ENCODE results near the gene GAS2L3. TPM values are rescaled to one million over a fixed set of nuclear protein-coding genes. Genes with fewer than 3 reads are reported as not detected.

Gene GAS2L3
- total and polyA plus RNA-seq, 2 of the 13 experiments (the other 11 are each of a cell fraction or from before 2014, with no cell fraction given) = 7.0 to 20.8 TPM

- H3K27ac ChIP-seq (ENCODE audit: extremely low read length, insufficient read depth, low read length) = peak overlapping the region; percentile 68
- FAIRE-seq = no peak
- peak overlapping the region; percentile 72 for H3K9ac ChIP-seq (ENCODE audit: insufficient read depth, low read depth, low read length)
- 3% methylated on average over 15 of the region's 15 CpGs for WGBS (ENCODE audit: low lambda C conversion rate)
- intact Hi-C loops (cut with micrococcal nuclease; ENCODE audit: unreplicated experiment) (loop anchor here (2.0 to 5.0 kb wide), 2 partner anchors 18 to 93 kb away; no protein-coding TSS in a partner anchor), in situ Hi-C loops (cut with HindIII; ENCODE audit: extremely low pct_ligation_motif_present, low pct_unique_long_range_greater_than_20kb) (no loop called here)
- peaks cover 53% of the 10 kb centered on the region for H3K79me2 ChIP-seq (ENCODE audit: insufficient read depth, low read length)
- H3K9me3 ChIP-seq (ENCODE audit: low read length) = no peaks in the 10 kb centered on the region
- BruUV-seq (replicated peaks) = TSS peak; percentile 58
- no peaks in the 10 kb centered on the region for H3K36me3 ChIP-seq (replicated peaks in 1 of 2; ENCODE audit: control insufficient read depth in 1 of 2, insufficient read depth in 2 of 2, low read length in 2 of 2)
- DNase-seq (ENCODE audit: low spot score) = no peak
- H3K27me3 ChIP-seq (ENCODE audit: control insufficient read depth in 1 of 2, insufficient read depth in 2 of 2, low read length in 2 of 2) = peaks cover 0 to 4% of the 10 kb centered on the region in 2 experiments; a peak in 1 of 5 replicates
- POLR2A ChIA-PET = interaction anchor here (1.5 kb wide), 1 partner anchor 99 kb away, joined by 7 read pairs; no protein-coding TSS in a partner anchor
- H3K4me1 ChIP-seq (ENCODE audit: insufficient read depth, low read length) = peaks cover 37% of the 10 kb centered on the region
- H4K20me1 ChIP-seq (ENCODE audit: insufficient read depth, low read length) = no peaks in the 10 kb centered on the region
- 0 out of 2 replicates have a peak, but pooled peaks have one; percentile 4 for TF ChIP-seq ZNF777 (CRISPR knock-in tag; IDR thresholded peaks at IDR 0.05)
- no peak for TF ChIP-seq HDAC1 (CRISPR knock-in tag; IDR thresholded peaks at IDR 0.05)
- TF ChIP-seq ZNF639 (CRISPR knock-in tag; conservative IDR thresholded peaks at IDR 0.05) = no peak
- TF ChIP-seq ZFP36 (IDR thresholded peaks at IDR 0.05; ENCODE audit: borderline replicate concordance, low read depth, low read length, partially characterized antibody) = no peak
- TF ChIP-seq ZNF512 (CRISPR knock-in tag; IDR thresholded peaks at IDR 0.05) = 0 out of 2 replicates have a peak, but pooled peaks have one; percentile 0
- TF ChIP-seq HES4 (CRISPR knock-in tag; IDR thresholded peaks at IDR 0.05; ENCODE audit: borderline replicate concordance) = peak; percentile 68; the same call in 1 of the 2 replicates
- TF ChIP-seq ASH2L (IDR thresholded peaks at IDR 0.05; ENCODE audit: insufficient read length, low read depth, low read length) = peak; percentile 16
- peak; percentile 7; the same call in 1 of the 2 replicates for TF ChIP-seq ZNF263 (CRISPR knock-in tag; IDR thresholded peaks at IDR 0.05)
- 0 out of 2 replicates have a peak, but pooled peaks have one; percentile 14 for TF ChIP-seq SRY (CRISPR knock-in tag; IDR thresholded peaks at IDR 0.05)
- TF ChIP-seq ZNF800 (CRISPR knock-in tag; IDR thresholded peaks at IDR 0.05) = no peak
- 0 out of 2 replicates have a peak, but pooled peaks have one; percentile 32 for TF ChIP-seq SMYD3 (CRISPR knock-in tag; IDR thresholded peaks at IDR 0.05)
- no peak for TF ChIP-seq CREB1 (IDR thresholded peaks at IDR 0.05)
- TF ChIP-seq CREB1 (CRISPR knock-in tag; IDR thresholded peaks at IDR 0.05) = 0 out of 2 replicates have a peak, but pooled peaks have one; percentile 31
- peak overlapping the region; percentile 62 to 80 (median 78) for H3K4me3 ChIP-seq (replicated peaks in 1 of 3; ENCODE audit: insufficient read depth in 1 of 3, low read depth in 2 of 3, low read length in 3 of 3)
- ATAC-seq = peak; percentile 62
- peak overlapping the region; percentile 48 for H2AFZ ChIP-seq (ENCODE audit: low read length)
- peak overlapping the region; percentile 98 for H3K4me2 ChIP-seq (ENCODE audit: low read depth, low read length)
- CTCF ChIA-PET (ENCODE audit: low intra/inter-chr PET ratio, low total read pairs) = no interaction called here
Measured at GRCh38 chr12:100574187-100575074, 947 bp downstream of the GAS2L3 start.
